ENCODE measurements around the gene HTR3B. TPM values are rescaled to one million over a fixed set of nuclear protein-coding genes. Genes with fewer than 3 reads are reported as not detected.
A peak's percentile ranks its signal among the peaks of the same experiment; 100 is the strongest.

The HTR3B gene
- polyA plus RNA-seq, 1 donor from 2014 or later: not detected

DNA sequence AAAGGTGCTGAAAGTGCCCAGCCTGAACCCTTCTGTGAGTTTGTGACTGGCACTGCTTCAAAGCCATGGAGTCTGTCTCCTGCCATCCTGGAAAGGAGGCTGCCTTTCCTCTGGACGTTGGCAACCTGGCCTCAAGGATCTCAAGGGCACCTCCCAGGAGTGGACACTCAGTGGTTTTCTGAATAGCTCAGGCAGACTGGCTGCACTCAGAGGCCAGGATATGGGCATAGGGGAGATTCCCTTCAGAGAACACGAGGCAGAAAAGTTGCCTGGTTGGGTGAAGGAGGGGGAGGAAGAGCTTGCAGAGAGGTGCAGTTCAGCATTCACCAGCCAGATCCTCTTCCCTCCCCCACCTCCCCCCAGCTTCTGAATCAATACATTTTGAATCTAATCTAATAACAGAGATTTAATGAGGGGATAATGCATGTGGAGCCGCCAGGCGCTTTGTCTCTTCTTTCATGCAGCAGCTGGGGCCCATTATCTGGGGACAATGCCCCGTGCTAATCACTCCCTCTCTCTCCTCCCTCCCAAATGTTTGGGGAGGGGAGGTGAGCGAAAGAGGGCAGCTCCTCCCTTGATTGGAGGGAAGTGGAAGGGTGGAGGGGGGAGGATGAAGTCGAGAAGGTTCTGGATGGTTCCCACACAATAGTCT is 88.0 kb downstream of the HTR3B start:
- Histone ChIP-seq H2AFZ (ENCODE audit: low read depth, low read length) (no peak overlapping the region), H3K4me3 (ENCODE audit: low read length) (no peak overlapping the region), H3K27ac (ENCODE audit: low read length) (no peak overlapping the region), H3K9ac (ENCODE audit: low read length) (no peak overlapping the region), H3K9me2 (ENCODE audit: insufficient read depth, low read length) (no peaks in the 10 kb centered on the region), H3K9me3 (ENCODE audit: low read length) (no peaks in the 10 kb centered on the region), H3K79me2 (replicated peaks; ENCODE audit: insufficient read depth, low read length) (no peaks in the 10 kb centered on the region), H3F3A (ENCODE audit: insufficient read depth, low read length, poor library complexity, severe bottlenecking) (no peaks in the 10 kb centered on the region), H3K4me2 (ENCODE audit: low read length) (no peak overlapping the region), H4K20me1 (ENCODE audit: insufficient read depth) (no peaks in the 10 kb centered on the region), H3K36me3 (ENCODE audit: insufficient read depth, low read length) (no peaks in the 10 kb centered on the region), H3K27me3 (ENCODE audit: insufficient read depth, low read depth, low read length) (no peaks in the 10 kb centered on the region)
- TF ChIP-seq EZH2 (IDR thresholded peaks at IDR 0.05; ENCODE audit: borderline replicate concordance, insufficient read depth, low read length, poor library complexity, severe bottlenecking): no peak
- TF ChIP-seq, protein P1, sequence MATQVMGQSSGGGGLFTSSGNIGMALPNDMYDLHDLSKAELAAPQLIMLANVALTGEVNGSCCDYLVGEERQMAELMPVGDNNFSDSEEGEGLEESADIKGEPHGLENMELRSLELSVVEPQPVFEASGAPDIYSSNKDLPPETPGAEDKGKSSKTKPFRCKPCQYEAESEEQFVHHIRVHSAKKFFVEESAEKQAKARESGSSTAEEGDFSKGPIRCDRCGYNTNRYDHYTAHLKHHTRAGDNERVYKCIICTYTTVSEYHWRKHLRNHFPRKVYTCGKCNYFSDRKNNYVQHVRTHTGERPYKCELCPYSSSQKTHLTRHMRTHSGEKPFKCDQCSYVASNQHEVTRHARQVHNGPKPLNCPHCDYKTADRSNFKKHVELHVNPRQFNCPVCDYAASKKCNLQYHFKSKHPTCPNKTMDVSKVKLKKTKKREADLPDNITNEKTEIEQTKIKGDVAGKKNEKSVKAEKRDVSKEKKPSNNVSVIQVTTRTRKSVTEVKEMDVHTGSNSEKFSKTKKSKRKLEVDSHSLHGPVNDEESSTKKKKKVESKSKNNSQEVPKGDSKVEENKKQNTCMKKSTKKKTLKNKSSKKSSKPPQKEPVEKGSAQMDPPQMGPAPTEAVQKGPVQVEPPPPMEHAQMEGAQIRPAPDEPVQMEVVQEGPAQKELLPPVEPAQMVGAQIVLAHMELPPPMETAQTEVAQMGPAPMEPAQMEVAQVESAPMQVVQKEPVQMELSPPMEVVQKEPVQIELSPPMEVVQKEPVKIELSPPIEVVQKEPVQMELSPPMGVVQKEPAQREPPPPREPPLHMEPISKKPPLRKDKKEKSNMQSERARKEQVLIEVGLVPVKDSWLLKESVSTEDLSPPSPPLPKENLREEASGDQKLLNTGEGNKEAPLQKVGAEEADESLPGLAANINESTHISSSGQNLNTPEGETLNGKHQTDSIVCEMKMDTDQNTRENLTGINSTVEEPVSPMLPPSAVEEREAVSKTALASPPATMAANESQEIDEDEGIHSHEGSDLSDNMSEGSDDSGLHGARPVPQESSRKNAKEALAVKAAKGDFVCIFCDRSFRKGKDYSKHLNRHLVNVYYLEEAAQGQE (IDR thresholded peaks at IDR 0.05; ENCODE audit: borderline replicate concordance): no peak
- TF ChIP-seq SMC3 (conservative IDR thresholded peaks at IDR 0.05; ENCODE audit: poor library complexity): no peak
- no peak for TF ChIP-seq EP300 (conservative IDR thresholded peaks at IDR 0.05; ENCODE audit: poor library complexity, severe bottlenecking)
- TF ChIP-seq MXI1 (conservative IDR thresholded peaks at IDR 0.05; ENCODE audit: poor library complexity, severe bottlenecking): no peak
- TF ChIP-seq, protein P2, sequence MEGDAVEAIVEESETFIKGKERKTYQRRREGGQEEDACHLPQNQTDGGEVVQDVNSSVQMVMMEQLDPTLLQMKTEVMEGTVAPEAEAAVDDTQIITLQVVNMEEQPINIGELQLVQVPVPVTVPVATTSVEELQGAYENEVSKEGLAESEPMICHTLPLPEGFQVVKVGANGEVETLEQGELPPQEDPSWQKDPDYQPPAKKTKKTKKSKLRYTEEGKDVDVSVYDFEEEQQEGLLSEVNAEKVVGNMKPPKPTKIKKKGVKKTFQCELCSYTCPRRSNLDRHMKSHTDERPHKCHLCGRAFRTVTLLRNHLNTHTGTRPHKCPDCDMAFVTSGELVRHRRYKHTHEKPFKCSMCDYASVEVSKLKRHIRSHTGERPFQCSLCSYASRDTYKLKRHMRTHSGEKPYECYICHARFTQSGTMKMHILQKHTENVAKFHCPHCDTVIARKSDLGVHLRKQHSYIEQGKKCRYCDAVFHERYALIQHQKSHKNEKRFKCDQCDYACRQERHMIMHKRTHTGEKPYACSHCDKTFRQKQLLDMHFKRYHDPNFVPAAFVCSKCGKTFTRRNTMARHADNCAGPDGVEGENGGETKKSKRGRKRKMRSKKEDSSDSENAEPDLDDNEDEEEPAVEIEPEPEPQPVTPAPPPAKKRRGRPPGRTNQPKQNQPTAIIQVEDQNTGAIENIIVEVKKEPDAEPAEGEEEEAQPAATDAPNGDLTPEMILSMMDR (IDR thresholded peaks at IDR 0.05; ENCODE audit: poor library complexity, severe bottlenecking): no peak

DNA sequence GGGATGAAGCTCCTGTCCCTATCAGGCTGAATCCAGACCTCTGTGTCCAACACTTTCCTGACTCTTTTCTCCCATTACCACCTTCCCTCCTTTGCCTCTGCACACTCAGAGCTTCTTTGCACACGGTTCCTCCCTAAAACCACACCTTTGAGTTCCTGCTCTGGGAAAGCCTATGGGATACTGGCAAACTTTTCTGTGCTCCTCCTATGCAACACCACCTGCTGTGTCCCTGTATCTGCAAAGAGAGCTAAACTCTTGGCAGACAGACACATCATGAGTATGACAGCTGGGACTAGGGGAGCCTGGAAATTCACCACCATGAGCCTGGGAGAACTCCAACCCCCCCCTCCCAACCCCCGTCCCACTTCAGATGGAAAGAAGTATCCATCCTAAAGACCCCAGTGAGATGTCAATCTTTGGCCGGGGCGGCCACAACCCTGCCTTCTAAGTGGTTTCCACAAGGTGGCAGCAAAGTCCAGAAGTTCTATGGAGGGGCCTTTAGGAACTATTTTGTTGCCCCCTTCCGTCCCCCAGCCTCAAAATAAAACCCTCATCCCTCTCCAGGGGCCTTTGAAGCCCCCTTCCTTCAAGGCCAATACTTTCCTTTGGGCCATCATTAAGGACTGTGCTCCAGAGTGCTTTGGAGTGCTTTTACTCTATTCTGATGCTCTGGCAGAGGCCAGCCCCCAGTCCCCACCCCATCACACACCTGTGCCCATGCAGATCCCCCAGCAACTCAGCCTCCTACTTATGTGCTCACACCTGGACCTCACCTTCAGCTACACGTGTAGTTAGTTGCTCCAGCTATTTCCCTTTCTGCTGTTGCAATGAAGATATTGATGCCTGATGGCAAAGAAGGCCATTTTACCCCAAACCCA is 89.7 kb downstream of the HTR3B start:
- no peaks in the 10 kb centered on the region for H3K9me3 ChIP-seq (ENCODE audit: low read length)
- H3F3A ChIP-seq (ENCODE audit: insufficient read depth, low read length, poor library complexity, severe bottlenecking): no peaks in the 10 kb centered on the region
- H3K36me3 ChIP-seq (ENCODE audit: insufficient read depth, low read length): no peaks in the 10 kb centered on the region
- TF ChIP-seq TAF1 (IDR thresholded peaks at IDR 0.05; ENCODE audit: low read depth) (no peak), EZH2 (IDR thresholded peaks at IDR 0.05; ENCODE audit: borderline replicate concordance, insufficient read depth, low read length, poor library complexity, severe bottlenecking) (no peak), EP300 (conservative IDR thresholded peaks at IDR 0.05; ENCODE audit: poor library complexity, severe bottlenecking) (no peak), RAD21 (conservative IDR thresholded peaks at IDR 0.05) (peak; percentile 92), MXI1 (conservative IDR thresholded peaks at IDR 0.05; ENCODE audit: poor library complexity, severe bottlenecking) (no peak), SMC3 (conservative IDR thresholded peaks at IDR 0.05; ENCODE audit: poor library complexity) (peak; percentile 97), POLR2AphosphoS5 (IDR thresholded peaks at IDR 0.05) (no peak)
- TF ChIP-seq, protein P2 (IDR thresholded peaks at IDR 0.05; ENCODE audit: poor library complexity, severe bottlenecking): peak; percentile 91
- TF ChIP-seq, protein P1 (IDR thresholded peaks at IDR 0.05; ENCODE audit: borderline replicate concordance): no peak
- H3K27ac ChIP-seq (ENCODE audit: low read length): no peak overlapping the region
- H3K4me2 ChIP-seq (ENCODE audit: low read length): no peak overlapping the region
- H3K9ac ChIP-seq (ENCODE audit: low read length): no peak overlapping the region
- H2AFZ ChIP-seq (ENCODE audit: low read depth, low read length): no peak overlapping the region
- H3K4me3 ChIP-seq (ENCODE audit: low read length): no peak overlapping the region
- no peaks in the 10 kb centered on the region for H3K79me2 ChIP-seq (replicated peaks; ENCODE audit: insufficient read depth, low read length)
- no peaks in the 10 kb centered on the region for H3K9me2 ChIP-seq (ENCODE audit: insufficient read depth, low read length)
- H4K20me1 ChIP-seq (ENCODE audit: insufficient read depth): no peaks in the 10 kb centered on the region
- H3K27me3 ChIP-seq (ENCODE audit: insufficient read depth, low read depth, low read length): no peaks in the 10 kb centered on the region

Measured in neural cell (in vitro differentiated cells).